ENCODE results near the gene COX6B1. TPM values are rescaled to one million over a fixed set of nuclear protein-coding genes. Genes with fewer than 3 reads are reported as not detected.

Gene COX6B1
- total RNA-seq, 2 donors from 2014 or later = 258 to 386 TPM

GRCh38 chr19:35665604-35666003 is 17.5 kb downstream of the COX6B1 start:
- peaks cover 17% of the 10 kb centered on the region for H3K36me3 ChIP-seq
- H3K27me3 ChIP-seq (replicated peaks; ENCODE audit: insufficient read depth) = no peaks in the 10 kb centered on the region
- ATAC-seq (ENCODE audit: insufficient number of reproducible peaks, low FRiP score, low read depth) (no peak), DNase-seq (ENCODE audit: low spot score) (no peak)
- no peak overlapping the region for H3K27ac ChIP-seq
- H3K4me1 ChIP-seq (ENCODE audit: control insufficient read depth in 1 of 2, low read depth in 2 of 2) = no peaks in the 10 kb centered on the region
- no peak overlapping the region for H3K4me3 ChIP-seq
- no peaks in the 10 kb centered on the region for H3K9me3 ChIP-seq
- TF ChIP-seq, protein P1, sequence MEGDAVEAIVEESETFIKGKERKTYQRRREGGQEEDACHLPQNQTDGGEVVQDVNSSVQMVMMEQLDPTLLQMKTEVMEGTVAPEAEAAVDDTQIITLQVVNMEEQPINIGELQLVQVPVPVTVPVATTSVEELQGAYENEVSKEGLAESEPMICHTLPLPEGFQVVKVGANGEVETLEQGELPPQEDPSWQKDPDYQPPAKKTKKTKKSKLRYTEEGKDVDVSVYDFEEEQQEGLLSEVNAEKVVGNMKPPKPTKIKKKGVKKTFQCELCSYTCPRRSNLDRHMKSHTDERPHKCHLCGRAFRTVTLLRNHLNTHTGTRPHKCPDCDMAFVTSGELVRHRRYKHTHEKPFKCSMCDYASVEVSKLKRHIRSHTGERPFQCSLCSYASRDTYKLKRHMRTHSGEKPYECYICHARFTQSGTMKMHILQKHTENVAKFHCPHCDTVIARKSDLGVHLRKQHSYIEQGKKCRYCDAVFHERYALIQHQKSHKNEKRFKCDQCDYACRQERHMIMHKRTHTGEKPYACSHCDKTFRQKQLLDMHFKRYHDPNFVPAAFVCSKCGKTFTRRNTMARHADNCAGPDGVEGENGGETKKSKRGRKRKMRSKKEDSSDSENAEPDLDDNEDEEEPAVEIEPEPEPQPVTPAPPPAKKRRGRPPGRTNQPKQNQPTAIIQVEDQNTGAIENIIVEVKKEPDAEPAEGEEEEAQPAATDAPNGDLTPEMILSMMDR (IDR thresholded peaks at IDR 0.05) = no peak

GRCh38 chr19:35666251-35666913 is 18.3 kb downstream of the COX6B1 start, which contains the start of gene UPK1A:
TSS of gene UPK1A (plus strand) at chr19:35666517. CDS start at chr19:35666813, 296 bp downstream.
- H3K9me3 ChIP-seq = no peaks in the 10 kb centered on the region
- no peak within 1 kb of the TSS for H3K4me3 ChIP-seq
- H3K4me1 ChIP-seq (ENCODE audit: control insufficient read depth in 1 of 2, low read depth in 2 of 2) = no peaks in the 10 kb centered on the region
- no peaks in the 10 kb centered on the region for H3K27me3 ChIP-seq (replicated peaks; ENCODE audit: insufficient read depth)
- TF ChIP-seq, protein P1 (IDR thresholded peaks at IDR 0.05) = no peak
- DNase-seq (ENCODE audit: low spot score) (no peak), ATAC-seq (ENCODE audit: insufficient number of reproducible peaks, low FRiP score, low read depth) (no peak)
- peaks cover 13% of the 10 kb centered on the region for H3K36me3 ChIP-seq
- H3K27ac ChIP-seq = no peak within 1 kb of the TSS

DNA sequence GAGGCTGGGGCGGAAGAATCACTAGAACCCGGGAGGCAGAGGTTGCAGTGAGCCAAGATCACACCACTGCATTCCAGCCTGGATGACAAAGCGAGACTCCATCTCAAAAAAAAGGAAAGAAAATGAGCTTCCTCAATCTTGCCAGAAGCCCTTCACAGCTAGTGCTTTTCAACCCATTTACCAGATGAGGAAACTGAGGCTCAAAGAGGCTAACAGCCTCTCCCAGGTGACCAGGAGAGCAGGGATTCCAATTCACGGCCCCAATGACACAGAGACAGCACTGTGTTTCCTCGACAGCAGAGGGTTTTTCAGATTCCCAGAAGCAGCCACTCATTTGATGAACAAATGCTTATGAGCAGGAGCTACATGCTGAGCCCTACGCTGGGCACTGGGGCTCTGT is 21.4 kb downstream of the COX6B1 start:
- Histone ChIP-seq H3K36me3 (peaks cover 8% of the 10 kb centered on the region), H3K4me3 (no peak overlapping the region), H3K9me3 (no peaks in the 10 kb centered on the region), H3K27ac (no peak overlapping the region), H3K27me3 (replicated peaks; ENCODE audit: insufficient read depth) (peaks cover 3% of the 10 kb centered on the region), H3K4me1 (ENCODE audit: control insufficient read depth in 1 of 2, low read depth in 2 of 2) (peaks cover 0 to 4% of the 10 kb centered on the region in 2 donors)
- TF ChIP-seq, protein P1 (IDR thresholded peaks at IDR 0.05) = no peak
- no peak for DNase-seq (ENCODE audit: low spot score)
- ATAC-seq (ENCODE audit: insufficient number of reproducible peaks, low FRiP score, low read depth) = no peak

DNA sequence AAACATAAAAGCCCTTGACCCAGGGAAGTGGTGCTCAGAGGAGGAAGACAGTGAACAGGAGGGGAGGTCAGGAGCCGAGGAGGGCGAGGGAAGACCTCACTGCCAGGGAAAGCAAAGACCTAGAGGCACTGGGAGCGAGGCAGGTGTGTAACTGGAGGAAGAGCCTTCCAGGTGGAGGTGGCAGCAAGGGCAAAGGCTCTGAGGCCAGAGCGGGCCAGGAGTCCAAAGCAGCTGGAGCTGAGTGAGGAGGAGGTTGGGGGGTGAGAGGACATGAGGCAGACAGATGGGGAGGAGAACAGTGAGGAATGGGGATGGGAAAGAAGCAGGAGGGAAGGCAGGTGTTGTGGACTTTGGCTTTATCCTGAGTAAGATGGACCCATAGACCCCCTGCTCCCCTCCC is 21.9 kb downstream of the COX6B1 start:
- ATAC-seq (ENCODE audit: insufficient number of reproducible peaks, low FRiP score, low read depth) = no peak
- no peak overlapping the region for H3K4me3 ChIP-seq
- H3K9me3 ChIP-seq = no peaks in the 10 kb centered on the region
- H3K4me1 ChIP-seq (ENCODE audit: control insufficient read depth in 1 of 2, low read depth in 2 of 2) = peaks cover 0 to 4% of the 10 kb centered on the region in 2 donors
- peaks cover 3% of the 10 kb centered on the region for H3K27me3 ChIP-seq (replicated peaks; ENCODE audit: insufficient read depth)
- TF ChIP-seq, protein P1 (IDR thresholded peaks at IDR 0.05) = no peak
- peaks cover 4% of the 10 kb centered on the region for H3K36me3 ChIP-seq
- no peak overlapping the region for H3K27ac ChIP-seq
- no peak for DNase-seq (ENCODE audit: low spot score)

DNA sequence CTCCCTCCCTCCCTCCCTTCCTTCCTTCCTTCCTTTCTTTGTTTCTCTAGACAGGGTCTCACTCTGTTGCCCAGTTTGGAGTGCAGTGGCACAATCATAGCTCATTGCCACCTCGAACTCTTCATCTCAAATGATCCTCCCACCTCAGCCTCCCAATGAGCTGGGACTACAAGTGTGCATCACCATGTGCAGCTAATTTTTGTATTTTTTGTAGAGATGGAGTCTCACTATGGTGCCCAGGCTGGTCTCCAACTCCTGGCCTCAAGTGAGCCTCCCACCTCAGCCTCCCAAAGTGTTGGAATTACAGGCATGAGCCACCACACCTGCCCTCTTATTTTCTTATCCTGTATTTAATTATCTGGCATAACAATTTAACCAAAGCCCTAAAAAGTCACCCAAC is 22.6 kb downstream of the COX6B1 start:
- Histone ChIP-seq H3K36me3 (peaks cover under 1% of the 10 kb centered on the region), H3K27me3 (replicated peaks; ENCODE audit: insufficient read depth) (peaks cover 3% of the 10 kb centered on the region), H3K4me3 (no peak overlapping the region), H3K9me3 (no peaks in the 10 kb centered on the region), H3K27ac (no peak overlapping the region), H3K4me1 (ENCODE audit: control insufficient read depth in 1 of 2, low read depth in 2 of 2) (peaks cover 0 to 4% of the 10 kb centered on the region in 2 donors)
- ATAC-seq (ENCODE audit: insufficient number of reproducible peaks, low FRiP score, low read depth) = no peak
- DNase-seq (ENCODE audit: low spot score) = no peak
- TF ChIP-seq, protein P1 (IDR thresholded peaks at IDR 0.05) = no peak
